ENCODE results near the gene SPEG. TPM values are rescaled to one million over a fixed set of nuclear protein-coding genes. Genes with fewer than 3 reads are reported as not detected.

The SPEG gene
- total RNA-seq, 1 experiment from 2014 or later: 23.3 TPM

DNA sequence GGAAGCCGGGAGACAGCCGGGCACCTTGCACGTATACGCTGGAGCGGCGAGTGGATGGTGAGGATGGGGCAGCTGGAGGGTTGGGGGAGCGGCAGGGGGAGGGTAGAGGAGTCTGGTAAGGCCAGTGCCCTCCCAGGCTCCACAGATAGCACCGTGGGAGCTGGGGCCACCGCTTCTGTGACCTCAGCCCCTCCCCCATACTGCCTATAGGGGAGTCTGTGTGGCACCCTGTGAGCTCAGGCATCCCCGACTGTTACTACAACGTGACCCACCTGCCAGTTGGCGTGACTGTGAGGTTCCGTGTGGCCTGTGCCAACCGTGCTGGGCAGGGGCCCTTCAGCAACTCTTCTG lies 54.2 kb downstream of the SPEG start:
- ChIA-PET CTCF (interaction anchor here (0.6 to 1.0 kb wide), 4 partner anchors 8 to 137 kb away, joined by 3 to 6 read pairs (median 4); no protein-coding TSS in a partner anchor), POLR2A (interaction anchor here (0.9 kb wide), 1 partner anchor 9 kb away, joined by 3 read pairs; no protein-coding TSS in a partner anchor)
- Mint-ChIP-seq H3K4me1 (ENCODE audit: insufficient read depth, unreplicated experiment) (no peaks in the 10 kb centered on the region), H3K36me3 (ENCODE audit: insufficient read depth, unreplicated experiment) (peaks cover 8% of the 10 kb centered on the region), H3K27me3 (ENCODE audit: insufficient read depth, unreplicated experiment) (no peaks in the 10 kb centered on the region), H3K9me3 (ENCODE audit: unreplicated experiment) (no peaks in the 10 kb centered on the region), H3K27ac (ENCODE audit: low read depth, unreplicated experiment) (no peak overlapping the region), H3K4me3 (ENCODE audit: unreplicated experiment) (no peak overlapping the region)
- no TSS peak for BruUV-seq (replicated peaks)
- TF ChIP-seq CTCF (IDR thresholded peaks at IDR 0.05; ENCODE audit: unreplicated experiment): no peak
- DNase-seq (ENCODE audit: unreplicated experiment): no peak
- intact Hi-C loops (cut with micrococcal nuclease): no loop called here

DNA sequence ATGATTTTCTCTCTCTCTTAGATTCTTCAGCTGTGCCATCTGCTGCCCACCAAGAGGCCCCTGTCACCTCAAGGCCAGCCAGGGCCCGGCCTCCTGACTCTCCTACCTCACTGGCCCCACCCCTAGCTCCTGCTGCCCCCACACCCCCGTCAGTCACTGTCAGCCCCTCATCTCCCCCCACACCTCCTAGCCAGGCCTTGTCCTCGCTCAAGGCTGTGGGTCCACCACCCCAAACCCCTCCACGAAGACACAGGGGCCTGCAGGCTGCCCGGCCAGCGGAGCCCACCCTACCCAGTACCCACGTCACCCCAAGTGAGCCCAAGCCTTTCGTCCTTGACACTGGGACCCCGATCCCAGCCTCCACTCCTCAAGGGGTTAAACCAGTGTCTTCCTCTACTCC lies 54.7 kb downstream of the SPEG start:
- Mint-ChIP-seq H3K9me3 (ENCODE audit: unreplicated experiment) (no peaks in the 10 kb centered on the region), H3K36me3 (ENCODE audit: insufficient read depth, unreplicated experiment) (peaks cover 4% of the 10 kb centered on the region), H3K4me3 (ENCODE audit: unreplicated experiment) (no peak overlapping the region), H3K4me1 (ENCODE audit: insufficient read depth, unreplicated experiment) (no peaks in the 10 kb centered on the region), H3K27me3 (ENCODE audit: insufficient read depth, unreplicated experiment) (no peaks in the 10 kb centered on the region), H3K27ac (ENCODE audit: low read depth, unreplicated experiment) (no peak overlapping the region)
- CTCF ChIA-PET: interaction anchor here (1.0 to 1.7 kb wide), 2 partner anchors 13 to 18 kb away, joined by 3 to 4 read pairs; no protein-coding TSS in a partner anchor
- DNase-seq (ENCODE audit: unreplicated experiment): no peak
- POLR2A ChIA-PET: interaction anchor here (0.9 kb wide), 1 partner anchor 9 kb away, joined by 3 read pairs; no protein-coding TSS in a partner anchor
- intact Hi-C loops (cut with micrococcal nuclease): no loop called here
- BruUV-seq (replicated peaks): no TSS peak
- no peak for TF ChIP-seq CTCF (IDR thresholded peaks at IDR 0.05; ENCODE audit: unreplicated experiment)

GRCh38 chr2:219490186-219490585 lies 55.5 kb downstream of the SPEG start:
- no peaks in the 10 kb centered on the region for H3K9me3 Mint-ChIP-seq (ENCODE audit: unreplicated experiment)
- DNase-seq (ENCODE audit: unreplicated experiment): no peak
- no peak for TF ChIP-seq CTCF (IDR thresholded peaks at IDR 0.05; ENCODE audit: unreplicated experiment)
- no peaks in the 10 kb centered on the region for H3K27me3 Mint-ChIP-seq (ENCODE audit: insufficient read depth, unreplicated experiment)
- BruUV-seq (replicated peaks): no TSS peak
- H3K4me1 Mint-ChIP-seq (ENCODE audit: insufficient read depth, unreplicated experiment): no peaks in the 10 kb centered on the region
- intact Hi-C loops (cut with micrococcal nuclease): no loop called here
- H3K36me3 Mint-ChIP-seq (ENCODE audit: insufficient read depth, unreplicated experiment): peaks cover 4% of the 10 kb centered on the region
- H3K4me3 Mint-ChIP-seq (ENCODE audit: unreplicated experiment): no peak overlapping the region
- ChIA-PET POLR2A (no interaction called here), CTCF (interaction anchor here (1.1 to 1.7 kb wide), 2 partner anchors 16 to 18 kb away, joined by 3 read pairs; no protein-coding TSS in a partner anchor)
- H3K27ac Mint-ChIP-seq (ENCODE audit: low read depth, unreplicated experiment): no peak overlapping the region

DNA sequence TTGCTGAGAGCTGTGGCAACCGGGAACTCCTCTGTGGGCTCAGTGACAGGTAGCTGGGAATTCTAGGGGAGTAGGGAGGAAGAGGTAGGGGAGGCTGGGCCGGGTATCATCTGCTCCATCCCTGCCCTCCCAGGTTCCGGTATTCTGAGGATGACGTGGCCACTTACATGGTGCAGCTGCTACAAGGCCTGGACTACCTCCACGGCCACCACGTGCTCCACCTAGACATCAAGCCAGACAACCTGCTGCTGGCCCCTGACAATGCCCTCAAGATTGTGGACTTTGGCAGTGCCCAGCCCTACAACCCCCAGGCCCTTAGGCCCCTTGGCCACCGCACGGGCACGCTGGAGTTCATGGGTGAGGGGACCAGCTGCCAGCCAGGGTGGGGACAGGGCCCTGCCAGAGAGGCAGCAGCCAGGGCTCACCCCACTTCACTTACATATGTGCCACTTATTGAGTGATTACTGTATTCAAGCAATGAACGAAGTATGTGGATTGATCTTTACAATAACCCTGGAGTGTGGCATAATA lies 56.0 kb downstream of the SPEG start:
- Mint-ChIP-seq H3K27me3 (ENCODE audit: insufficient read depth, unreplicated experiment) (no peaks in the 10 kb centered on the region), H3K4me1 (ENCODE audit: insufficient read depth, unreplicated experiment) (no peaks in the 10 kb centered on the region), H3K4me3 (ENCODE audit: unreplicated experiment) (no peak overlapping the region), H3K27ac (ENCODE audit: low read depth, unreplicated experiment) (no peak overlapping the region), H3K36me3 (ENCODE audit: insufficient read depth, unreplicated experiment) (peaks cover 4% of the 10 kb centered on the region), H3K9me3 (ENCODE audit: unreplicated experiment) (no peaks in the 10 kb centered on the region)
- no peak for TF ChIP-seq CTCF (IDR thresholded peaks at IDR 0.05; ENCODE audit: unreplicated experiment)
- DNase-seq (ENCODE audit: unreplicated experiment): no peak
- intact Hi-C loops (cut with micrococcal nuclease): no loop called here
- CTCF ChIA-PET: interaction anchor here (1.1 to 2.1 kb wide), 3 partner anchors 14 to 17 kb away, joined by 3 to 8 read pairs (median 3); no protein-coding TSS in a partner anchor
- BruUV-seq (replicated peaks): no TSS peak
- POLR2A ChIA-PET: interaction anchor here (0.5 kb wide), 1 partner anchor 121 kb away, joined by 3 read pairs; no protein-coding TSS in a partner anchor

Data from MCF 10A (cell line).